GM12878 (cell line): ENCODE measurements around the gene CENPP.

Experiments used
- BMI1 ChIP-seq: fragments of 450-650 bp; IDR thresholded peaks from 2 replicates; pipeline ENCODE4 v1.6.1; 2016; ENCODE audit warnings: mild to moderate bottlenecking, moderate library complexity, borderline replicate concordance
- CTCF ChIP-seq, 3 experiments: IDR thresholded peaks in 2 of 3; conservative IDR thresholded peaks in 1 of 3; 2 replicates each; pipeline ENCODE4 v1.5.1; 2011; ENCODE audit warnings: low read depth in 3 of 3, low read length in 3 of 3, mild to moderate bottlenecking in 3 of 3, control low read depth in 2 of 3, moderate library complexity in 2 of 3, inconsistent platforms in 1 of 3, mixed read lengths in 1 of 3; ENCODE audit not compliant: control insufficient read depth in 2 of 3, insufficient read depth in 1 of 3; ENCODE audit errors: extremely low read depth in 1 of 3
- FOXM1 ChIP-seq: IDR thresholded peaks from 2 replicates; pipeline ENCODE4 v1.6.1; 2012; ENCODE audit warnings: low read depth, mild to moderate bottlenecking, inconsistent platforms, low read length, moderate library complexity
- HCFC1 ChIP-seq: fragments of 150-350 bp; IDR thresholded peaks from 2 replicates; pipeline ENCODE4 v1.6.1; 2014; ENCODE audit warnings: low read length
- HDAC6 ChIP-seq: fragments of 200-600 bp; sonication (generic); IDR thresholded peaks from one replicate; pipeline ENCODE4 v1.8.0; 2017; ENCODE audit warnings: antibody characterized with exemption; ENCODE audit not compliant: unreplicated experiment
- IRF3 ChIP-seq: fragments of 450-650 bp; IDR thresholded peaks from 2 replicates; pipeline ENCODE4 v1.6.1; 2014; ENCODE audit warnings: mild to moderate bottlenecking
- MXI1 ChIP-seq: fragments of 150-350 bp; IDR thresholded peaks from 2 replicates; pipeline ENCODE4 v1.6.1; 2011; ENCODE audit warnings: low read depth, mild to moderate bottlenecking, inconsistent platforms, low read length, improper control_type of control experiment
- MYC ChIP-seq: IDR thresholded peaks from 2 replicates; pipeline ENCODE4 v1.6.1; 2011; ENCODE audit warnings: mild to moderate bottlenecking, low read length, moderate library complexity, inconsistent platforms; ENCODE audit not compliant: insufficient read depth, insufficient replicate concordance, insufficient read length, severe bottlenecking
- POLR2AphosphoS5 ChIP-seq: IDR thresholded peaks from 2 replicates; pipeline ENCODE4 v1.6.1; 2011; ENCODE audit warnings: mild to moderate bottlenecking, low read length, inconsistent platforms
- RELA ChIP-seq: fragments of 450-650 bp; IDR thresholded peaks from 2 replicates; pipeline ENCODE4 v1.8.0; 2014; ENCODE audit warnings: borderline replicate concordance; ENCODE audit not compliant: partially characterized antibody
- REST ChIP-seq: IDR thresholded peaks from 2 replicates; pipeline ENCODE4 v1.6.1; 2012; ENCODE audit warnings: mild to moderate bottlenecking, low read depth, low read length
- TARDBP ChIP-seq: IDR thresholded peaks from 2 replicates; pipeline ENCODE4 v1.6.1; 2016; ENCODE audit warnings: borderline replicate concordance

- TF ChIP-seq HCFC1 (no peak), REST (no peak), CTCF (IDR thresholded peaks at IDR 0.05 in 2 of 3, conservative IDR thresholded peaks at IDR 0.05 in 1 of 3; ENCODE audit: control insufficient read depth in 2 of 3, extremely low read depth in 1 of 3, insufficient read depth in 1 of 3, low read depth in 3 of 3, low read length in 3 of 3) (no peak), TARDBP (no peak), FOXM1 (no peak), POLR2AphosphoS5 (no peak), MXI1 (no peak), HDAC6 (no peak), RELA (no peak), BMI1 (no peak), MYC (no peak), IRF3 (no peak)
Measured at GRCh38 chr9:92535940-92536850, 210.4 kb downstream of the CENPP start, which contains the start of gene ECM2.
